Right kidney (tissue), 1 donor: ENCODE measurements around the gene SLC25A47.

Source experiments
- DNase-seq: peaks from one replicate; pipeline ENCODE4 v3.0.0-alpha.2; 2016

SLC25A47 gene

GRCh38 chr14:100346306-100347091 is 23.4 kb downstream of the SLC25A47 start:
- DNase-seq: no peak

- no peak for DNase-seq
Observed at GRCh38 chr14:100348253-100348729, 25.2 kb downstream of the SLC25A47 start.

GRCh38 chr14:100348784-100349685 is 25.9 kb downstream of the SLC25A47 start:
- DNase-seq: no peak

GRCh38 chr14:100350276-100350926 is 27.3 kb downstream of the SLC25A47 start:
- DNase-seq: no peak

- no peak for DNase-seq
Observed at GRCh38 chr14:100350986-100351385, 27.8 kb downstream of the SLC25A47 start.

- no peak for DNase-seq
Observed at GRCh38 chr14:100358396-100358795, 35.3 kb downstream of the SLC25A47 start.

GRCh38 chr14:100359111-100359510 is 36.0 kb downstream of the SLC25A47 start:
- DNase-seq: no peak

GRCh38 chr14:100359881-100360280 is 36.7 kb downstream of the SLC25A47 start:
- no peak for DNase-seq

GRCh38 chr14:100361626-100362025 is 38.5 kb downstream of the SLC25A47 start:
- DNase-seq: no peak

- no peak for DNase-seq
Observed at GRCh38 chr14:100362311-100362927, 39.3 kb downstream of the SLC25A47 start.

GRCh38 chr14:100363053-100363452 is 39.9 kb downstream of the SLC25A47 start:
- DNase-seq: no peak

GRCh38 chr14:100364403-100364802 is 41.3 kb downstream of the SLC25A47 start:
- DNase-seq: no peak

GRCh38 chr14:100365741-100366140 is 42.6 kb downstream of the SLC25A47 start:
- no peak for DNase-seq

GRCh38 chr14:100369019-100369418 is 45.9 kb downstream of the SLC25A47 start:
- DNase-seq: no peak

- no peak for DNase-seq
Observed at GRCh38 chr14:100370003-100370402, 46.9 kb downstream of the SLC25A47 start.

- DNase-seq: no peak
Observed at GRCh38 chr14:100371773-100372172, 48.6 kb downstream of the SLC25A47 start.

- no peak for DNase-seq
Observed at GRCh38 chr14:100372357-100373048, 49.4 kb downstream of the SLC25A47 start.

- no peak for DNase-seq
Observed at GRCh38 chr14:100374270-100374669, 51.1 kb downstream of the SLC25A47 start.

GRCh38 chr14:100374876-100375265 is 51.7 kb downstream of the SLC25A47 start:
- DNase-seq: no peak

GRCh38 chr14:100375266-100375962 is 52.3 kb downstream of the SLC25A47 start:
- DNase-seq: no peak
